D341Med (cell line): ENCODE measurements around the gene VPS16.

Source experiments
- DNase-seq: peaks from one replicate; pipeline ENCODE4 v3.0.0; 2012; ENCODE audit warnings: low spot score

The VPS16 gene

DNA sequence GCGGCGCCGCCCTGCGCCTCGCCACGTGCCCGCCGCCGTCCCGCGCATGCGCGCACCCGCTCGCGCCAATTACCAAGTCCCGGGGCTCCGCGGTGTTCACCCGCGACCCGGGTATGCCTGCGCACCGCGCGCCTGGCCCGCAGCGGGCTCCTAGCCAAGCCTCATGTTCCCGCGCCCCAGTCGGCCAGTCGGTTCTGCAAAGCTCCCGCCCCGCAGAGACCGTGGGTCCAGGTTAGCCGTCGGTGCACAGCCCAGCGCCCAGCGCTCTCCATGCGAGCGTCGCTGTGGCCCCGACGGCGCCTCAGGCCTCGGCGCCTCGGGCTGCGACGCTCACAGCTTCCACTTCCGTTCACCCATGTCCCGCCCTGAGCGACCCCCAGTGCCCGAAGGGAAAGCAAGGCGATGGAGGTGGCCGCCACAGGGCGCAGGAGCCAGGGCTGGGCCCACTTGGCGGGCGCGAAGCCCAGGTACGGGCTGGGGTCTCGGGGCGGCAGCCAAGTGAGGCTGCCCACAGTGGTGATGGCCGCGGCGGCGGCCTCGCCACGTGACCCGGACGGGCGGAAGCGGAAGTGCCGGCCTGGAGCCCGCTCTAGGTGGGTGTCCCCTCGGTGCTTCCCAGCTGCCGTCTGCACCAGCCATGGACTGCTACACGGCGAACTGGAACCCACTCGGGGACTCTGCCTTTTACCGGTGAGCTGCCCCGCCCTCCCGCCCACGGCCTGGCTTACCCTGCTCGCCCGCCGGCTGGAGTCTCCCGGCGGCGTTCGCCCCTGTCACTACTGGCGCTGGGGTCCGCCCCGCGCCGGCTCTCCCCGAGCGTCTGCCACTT lies at the start of gene VPS16, which contains the start of gene PCED1A:
Gene VPS16 (plus strand): TSS at position 608 of the 829 bp plus-strand sequence. CDS start 30 bp downstream, at position 638.
Gene PCED1A (minus strand): TSS at position 518 of the 829 bp plus-strand sequence. CDS start 743 bp downstream, outside the sequence.
- DNase-seq, result peak; percentile 99

DNA sequence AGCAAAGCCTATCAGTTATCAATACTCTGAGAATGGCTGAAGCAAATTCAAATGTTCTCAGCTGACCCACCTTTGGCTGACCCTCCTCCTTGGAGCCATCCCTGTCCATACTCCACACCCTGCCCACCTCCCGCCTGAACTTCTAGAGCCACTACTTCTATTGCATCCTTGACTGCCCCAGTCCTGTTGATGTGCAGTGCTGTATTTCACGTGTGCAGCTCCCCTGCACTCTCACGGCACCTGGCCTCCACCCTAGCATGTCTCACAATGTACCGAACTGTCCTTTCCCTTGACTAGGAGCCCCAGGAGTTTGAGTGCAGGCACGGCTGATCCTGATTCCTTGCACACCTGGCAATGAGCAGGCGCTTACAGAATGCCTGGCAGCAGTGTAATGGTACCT lies 47.1 kb upstream of the VPS16 start:
- no peak for DNase-seq

DNA sequence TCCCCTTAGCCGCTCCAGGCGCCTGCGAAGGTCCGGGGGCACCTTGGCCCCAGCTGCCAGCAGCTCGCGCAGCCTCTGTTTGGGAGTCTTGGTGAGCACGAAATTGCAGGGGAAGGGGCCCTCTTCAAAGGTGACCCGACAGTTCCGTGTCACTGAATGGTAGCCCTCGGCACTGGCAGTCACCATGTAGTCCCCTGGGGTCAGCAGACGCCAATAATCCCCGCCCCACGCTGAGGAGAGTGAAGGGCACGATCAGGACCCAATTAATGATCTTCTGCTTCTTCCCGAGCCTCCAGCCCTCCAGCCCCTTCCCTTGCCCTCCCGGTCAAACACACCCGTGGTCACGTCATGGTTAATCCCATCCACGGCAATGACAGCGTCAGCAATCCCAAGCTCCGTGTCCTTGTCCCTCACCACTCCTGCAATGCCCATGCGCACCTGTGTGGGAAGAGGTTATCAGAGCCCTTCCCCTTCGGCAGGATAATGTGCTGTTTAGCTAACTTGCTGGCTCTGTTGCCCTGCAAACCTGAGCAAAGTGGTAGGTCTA lies 46.3 kb upstream of the VPS16 start:
- no peak for DNase-seq

GRCh38 chr20:2794866-2795447 lies 45.6 kb upstream of the VPS16 start:
- DNase-seq, result no peak

DNA sequence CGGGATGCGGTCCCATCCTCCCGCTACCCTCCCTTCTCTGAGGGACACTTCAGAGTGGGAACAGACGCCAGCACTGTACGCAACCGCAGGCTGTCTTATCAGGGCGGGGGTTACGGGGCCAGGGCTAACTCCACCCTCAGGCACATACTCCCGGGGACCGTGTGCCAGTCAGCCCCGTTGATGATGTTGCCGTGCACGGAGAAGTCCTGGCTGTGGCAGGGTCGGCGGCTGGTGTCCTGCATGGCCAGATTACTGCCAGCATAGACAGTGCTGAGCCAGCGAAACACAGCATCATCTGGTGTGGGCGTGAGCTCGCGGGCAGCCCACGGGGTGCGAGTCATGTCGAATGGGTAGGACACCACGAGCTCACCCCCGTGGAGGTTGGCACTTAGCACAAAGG lies 45.1 kb upstream of the VPS16 start:
- no peak for DNase-seq

GRCh38 chr20:2796011-2796660 lies 44.4 kb upstream of the VPS16 start:
- no peak for DNase-seq

GRCh38 chr20:2797136-2797983 lies 43.2 kb upstream of the VPS16 start:
- DNase-seq, result peak; percentile 18

DNA sequence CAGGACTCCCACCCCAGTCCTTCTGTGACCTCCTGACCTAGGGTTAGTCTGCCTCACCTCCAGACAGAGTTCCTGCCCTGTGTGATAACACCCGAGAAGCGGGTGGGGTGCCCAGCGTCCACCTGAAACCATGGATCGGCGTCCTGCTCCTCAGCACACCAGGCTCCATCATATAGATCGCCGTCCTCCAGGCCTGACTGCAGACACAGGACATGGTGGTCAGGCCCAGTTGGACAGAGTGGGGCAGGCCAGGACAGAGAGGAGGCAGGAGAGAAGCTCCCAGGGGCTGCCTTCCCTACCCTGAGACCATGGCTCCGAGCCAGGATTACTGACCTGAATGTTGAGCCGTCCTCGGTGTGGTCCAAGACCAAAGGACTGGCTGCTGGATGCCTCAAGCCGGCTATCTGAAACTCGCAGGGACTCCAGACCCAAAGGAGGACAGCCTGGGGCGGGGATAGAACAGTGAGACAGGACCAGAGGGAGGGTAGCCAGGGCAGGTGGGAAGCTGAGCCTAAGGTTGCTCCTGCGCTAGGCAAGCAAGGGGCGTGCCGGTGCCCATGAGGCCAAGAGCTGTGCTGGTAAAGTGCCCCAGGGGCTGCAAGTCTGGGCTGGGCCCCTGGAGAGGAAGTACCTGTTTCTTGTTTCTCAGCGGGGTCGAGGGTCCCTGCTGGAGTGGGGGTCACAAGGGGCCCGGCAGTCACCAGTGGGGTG lies 42.3 kb upstream of the VPS16 start:
- DNase-seq, result no peak

DNA sequence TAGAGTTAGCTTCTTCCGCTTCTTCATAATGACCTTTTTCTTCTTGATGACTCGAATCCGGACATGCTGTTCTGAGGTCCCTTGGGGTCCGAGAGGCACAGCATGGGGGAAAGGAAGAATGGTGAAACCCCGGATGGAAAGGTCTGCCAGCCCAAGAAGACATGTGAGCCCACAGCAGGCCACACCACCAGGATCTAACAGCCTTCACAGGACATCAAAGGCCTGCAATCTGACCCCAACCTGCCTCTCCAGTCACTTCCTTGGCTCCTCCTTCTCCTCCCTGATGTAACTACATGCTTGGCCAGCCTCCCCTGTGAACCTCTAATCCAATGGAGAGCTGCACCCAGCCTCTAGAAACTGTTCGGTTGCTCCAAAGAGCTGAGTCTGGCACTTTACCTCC lies 41.7 kb upstream of the VPS16 start:
- no peak for DNase-seq

DNA sequence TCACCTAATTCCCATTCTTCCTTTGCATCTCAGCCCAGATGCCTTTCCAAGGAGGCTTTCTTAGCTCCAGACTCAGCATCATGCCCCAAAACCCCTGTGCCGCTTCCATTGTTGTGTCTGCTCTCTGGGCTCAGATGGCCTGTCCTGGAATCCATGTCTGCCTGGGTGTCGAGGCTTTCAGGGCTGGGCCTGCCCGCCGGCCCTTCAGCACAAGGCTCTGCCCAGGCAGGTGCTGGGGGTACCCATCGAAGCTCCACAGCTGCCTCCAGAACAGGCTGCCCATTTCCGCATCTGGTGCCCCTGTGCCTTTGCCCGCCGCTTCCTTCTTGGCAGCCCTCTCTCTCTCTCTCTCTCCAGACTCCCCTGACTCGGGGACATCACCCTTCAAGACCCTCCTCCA lies 41.3 kb upstream of the VPS16 start:
- DNase-seq, result no peak

DNA sequence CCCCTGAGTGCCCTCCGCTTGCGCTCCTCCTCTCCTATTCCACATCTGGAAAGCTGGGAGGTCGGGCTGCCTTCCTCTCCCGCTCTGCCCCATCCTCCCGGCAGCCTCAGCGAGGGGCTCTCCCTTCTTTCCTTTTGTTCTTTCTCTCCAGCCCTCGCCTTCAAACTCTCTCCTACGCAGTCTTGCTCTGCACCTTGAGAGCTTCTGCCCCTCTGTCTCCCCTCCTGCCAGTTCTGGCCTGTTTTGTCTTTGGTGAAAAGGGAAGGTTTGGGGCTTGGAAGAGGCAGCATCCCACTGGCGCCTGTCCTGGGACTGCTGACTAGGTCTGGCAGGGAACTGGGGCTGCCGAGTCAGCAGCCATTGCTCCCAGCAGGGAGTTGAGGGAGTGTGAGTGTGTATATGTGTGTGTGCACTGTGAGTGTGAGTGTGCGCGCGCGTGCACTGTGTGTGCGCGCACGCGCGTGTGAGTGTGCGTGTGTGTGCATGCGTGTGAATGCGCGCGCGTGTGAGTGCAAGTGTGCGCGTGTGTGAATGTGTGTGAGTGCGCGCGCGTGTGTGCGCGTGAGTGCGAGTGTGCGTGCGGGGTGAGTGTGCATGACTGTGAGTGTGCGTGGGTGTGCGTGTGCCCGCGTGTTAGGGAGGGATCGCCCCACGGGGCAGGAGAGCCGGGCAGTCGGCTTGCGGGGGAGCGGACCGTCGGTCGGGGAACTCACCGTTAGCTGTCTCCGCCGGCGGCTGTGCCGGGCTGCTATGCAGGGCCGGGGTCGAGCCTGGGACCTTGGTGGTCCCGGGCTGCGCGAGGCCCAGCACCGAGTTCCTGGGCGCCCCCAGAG lies 40.6 kb upstream of the VPS16 start:
- DNase-seq, result peak; percentile 46

DNA sequence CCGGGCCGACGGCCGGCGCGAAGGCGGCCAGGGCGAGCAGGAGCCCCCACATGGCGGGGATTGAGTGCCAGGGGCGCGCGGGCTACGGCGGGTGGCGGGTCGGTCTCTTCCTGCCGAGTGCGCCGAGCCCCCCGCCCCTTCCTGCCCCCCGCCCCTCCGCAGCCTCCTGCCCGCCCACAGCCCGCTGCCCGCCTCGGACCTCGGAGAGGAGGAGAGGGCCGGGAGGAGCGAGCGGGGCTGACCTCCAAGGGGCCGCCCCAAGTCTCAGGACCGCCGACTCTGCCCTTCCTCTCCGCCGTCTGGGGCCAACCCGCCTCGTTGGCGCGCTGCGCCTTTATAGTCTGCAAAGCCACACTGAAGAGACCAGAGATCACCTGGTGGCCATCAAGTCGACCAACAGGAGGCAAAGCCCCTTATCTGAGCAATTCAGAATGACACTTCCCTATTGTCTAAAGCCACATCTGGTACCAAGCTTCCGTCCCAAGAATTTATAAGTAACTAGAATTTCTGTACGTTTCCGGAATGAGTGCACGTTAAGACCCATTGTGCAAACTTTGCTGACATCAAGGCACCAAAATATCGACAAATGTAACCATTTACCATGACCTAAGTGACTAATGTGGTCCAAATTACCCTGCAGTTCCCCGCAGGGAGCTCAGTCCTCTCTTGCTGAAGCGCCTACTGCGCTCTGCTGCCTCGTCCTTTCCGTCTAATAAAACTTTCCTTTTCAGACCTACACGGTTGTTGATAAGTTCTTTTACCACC lies 39.8 kb upstream of the VPS16 start, which contains the start of gene CPXM1:
Gene CPXM1 (minus strand): TSS at position 107 of the 765 bp plus-strand sequence. CDS start 55 bp downstream, at position 52.
- DNase-seq, result no peak

DNA sequence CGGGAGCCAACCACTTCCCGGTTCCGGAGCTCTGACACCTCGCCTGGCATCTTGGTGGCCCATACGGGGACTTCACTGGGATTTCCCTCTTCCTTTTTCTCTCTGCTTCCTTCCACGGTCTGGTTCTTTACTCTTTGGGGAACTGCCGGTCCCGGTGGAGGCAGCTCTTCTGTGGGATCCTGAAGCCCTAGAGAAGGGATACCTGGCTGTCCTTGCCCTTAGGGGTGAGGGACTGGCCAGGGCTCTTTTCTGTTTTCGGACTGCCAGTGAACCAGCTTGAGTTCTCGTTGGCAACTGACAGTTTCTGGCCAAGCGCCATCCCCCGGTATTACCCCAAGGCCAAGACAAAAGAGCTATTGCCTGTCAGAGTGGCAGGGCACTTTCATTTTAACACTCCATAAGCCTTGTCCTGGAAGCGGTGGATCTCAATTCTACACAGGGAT lies 39.2 kb upstream of the VPS16 start:
- DNase-seq, result no peak

DNA sequence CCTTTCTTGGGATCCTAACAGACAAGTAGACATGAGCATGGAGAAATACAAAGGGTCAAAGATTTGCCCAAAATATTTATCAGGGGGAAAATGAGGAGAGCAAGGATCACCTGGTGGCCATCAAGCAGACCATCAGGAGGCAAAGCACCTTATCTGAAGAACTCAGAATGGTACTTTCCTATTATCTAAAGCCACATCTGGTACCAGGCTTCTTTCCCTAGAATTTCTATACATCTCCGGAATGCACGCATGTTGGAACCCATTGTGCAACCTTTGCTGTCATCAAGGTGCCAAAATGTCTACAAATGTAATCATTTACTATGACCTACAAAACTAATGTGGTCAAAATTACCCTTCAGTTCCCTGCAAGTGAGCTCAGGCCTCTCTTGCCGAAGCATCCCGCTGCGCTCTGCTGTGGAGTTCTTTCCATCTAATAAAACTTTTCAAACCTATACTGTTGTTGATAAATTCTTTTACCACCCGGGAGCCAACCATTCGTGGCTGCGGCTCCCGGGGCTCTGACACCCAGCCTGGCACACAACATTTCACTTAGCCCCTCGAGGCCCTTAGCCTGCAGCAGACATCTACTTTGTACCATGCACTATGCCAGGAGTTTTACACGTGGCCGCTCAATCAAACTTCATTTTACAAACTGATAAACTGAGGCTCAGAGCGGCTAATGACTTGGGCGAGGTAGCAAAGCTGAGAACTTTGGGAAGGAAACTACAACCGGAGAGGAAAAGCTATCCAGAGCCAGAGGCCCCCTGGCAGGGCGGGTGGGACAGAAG lies 36.3 kb upstream of the VPS16 start:
- DNase-seq, result no peak

DNA sequence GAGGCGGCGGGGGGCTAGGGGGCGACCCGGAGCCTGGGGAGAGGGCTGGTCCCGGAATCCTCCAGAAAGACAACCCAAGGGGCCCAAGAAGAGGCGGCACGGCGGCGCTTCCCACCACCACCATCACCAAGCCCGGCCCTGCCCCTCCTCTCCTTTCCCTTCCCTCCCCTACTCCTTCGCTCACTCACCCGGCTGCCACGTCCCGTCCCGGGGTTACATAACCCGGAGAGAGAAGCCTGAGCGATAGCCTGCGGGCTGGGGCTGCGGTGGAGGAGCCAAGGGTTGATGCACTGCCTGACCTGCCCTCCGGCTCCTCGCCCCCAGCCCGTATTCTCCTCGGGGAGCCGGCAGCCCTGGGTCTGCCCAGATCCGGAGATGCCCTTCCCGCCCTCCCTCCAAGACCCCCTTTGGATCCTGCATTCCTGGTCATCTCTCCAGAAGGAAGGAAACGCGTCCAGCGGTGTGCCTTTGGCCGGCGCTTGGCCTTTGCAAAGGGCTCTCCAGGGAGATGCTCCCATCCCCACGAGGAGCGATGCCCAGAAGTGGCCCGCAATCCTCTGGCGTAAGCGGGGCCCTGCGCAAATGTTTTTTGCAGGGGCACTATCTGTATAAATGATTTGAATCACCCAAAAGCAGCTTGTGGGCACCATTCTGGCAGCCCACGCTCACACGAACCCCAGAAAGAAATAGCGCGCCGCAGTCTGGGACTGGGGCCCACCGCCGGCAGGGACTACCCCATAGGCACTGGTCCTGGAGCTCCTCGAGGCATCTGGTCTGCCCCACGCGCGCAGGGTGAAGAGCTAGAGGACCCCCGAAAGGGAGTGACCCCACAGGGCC lies 35.5 kb upstream of the VPS16 start:
- no peak for DNase-seq

DNA sequence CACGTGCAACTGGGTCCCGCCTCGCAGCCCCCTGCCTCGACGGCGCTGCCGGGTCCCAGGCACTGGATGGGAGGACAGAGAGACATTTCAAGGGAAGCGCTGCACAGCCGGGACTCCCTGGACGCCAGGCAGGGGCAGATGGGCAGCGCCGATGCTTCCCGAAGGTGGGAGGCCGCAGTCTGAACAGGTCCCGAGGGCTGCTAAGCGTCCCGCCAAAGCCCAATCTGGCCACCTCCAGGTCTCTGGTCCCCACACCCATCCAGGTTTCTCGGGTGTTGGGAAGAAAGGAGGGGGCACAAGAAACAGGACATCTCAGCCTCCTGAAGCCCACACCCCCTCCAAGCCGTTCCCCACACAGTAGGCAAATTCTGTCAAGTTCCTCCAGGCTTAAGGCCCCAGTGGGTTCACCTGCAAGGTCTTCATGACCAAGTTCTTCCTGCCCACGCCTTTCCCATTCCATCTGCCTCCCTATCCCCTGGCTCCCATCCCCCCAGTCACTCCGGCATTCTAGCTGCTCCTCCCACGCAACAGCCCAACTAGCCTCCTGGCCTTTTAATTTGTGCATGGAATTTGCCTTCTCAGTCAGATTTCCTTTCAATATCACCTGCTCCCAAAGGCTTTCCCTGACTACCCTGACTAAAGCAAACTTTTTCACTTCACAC lies 34.7 kb upstream of the VPS16 start:
- no peak for DNase-seq

DNA sequence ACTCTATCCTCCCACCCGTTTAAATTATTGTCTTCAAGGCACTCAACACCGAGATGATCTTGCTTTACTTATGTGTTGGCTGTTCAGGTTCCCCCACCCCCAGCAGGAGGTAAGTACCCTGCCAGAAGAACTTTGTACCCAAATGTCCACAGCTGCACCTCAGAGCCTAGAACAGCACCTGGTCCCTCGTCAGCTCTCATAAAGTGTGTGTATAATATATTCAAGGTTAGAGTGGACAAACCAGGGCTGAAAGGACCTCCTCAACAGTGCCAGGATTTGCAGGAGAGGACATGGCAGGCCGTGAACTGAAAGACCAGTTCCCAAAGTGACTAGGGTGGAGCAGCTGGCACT lies 34.2 kb upstream of the VPS16 start:
- no peak for DNase-seq
